Endodermal cell (in vitro differentiated cells): ENCODE data around the gene PRR20B. TPM values are rescaled to one million over a fixed set of nuclear protein-coding genes. Genes with fewer than 3 reads are reported as not detected.
"Not testable (repeated sequence)": the region's sequence is repeated elsewhere in the genome, so short reads cannot be mapped to it uniquely, and the experiment has no call there.

Experiments used
- DNase-seq: peaks from one replicate; pipeline ENCODE4 v3.0.0-alpha.2; 2017
- H3K27ac ChIP-seq: 2 replicates; pipeline ENCODE4 v1.5.1; 2013; ENCODE audit warnings: mild to moderate bottlenecking, low read depth, low read length, moderate library complexity
- H3K27me3 ChIP-seq: 2 replicates; pipeline ENCODE4 v1.6.1; 2013; ENCODE audit warnings: mild to moderate bottlenecking, low read length, moderate library complexity; ENCODE audit not compliant: insufficient read depth, control insufficient read depth, poor library complexity, severe bottlenecking
- H3K36me3 ChIP-seq: 2 replicates; pipeline ENCODE4 v1.7.0; 2013; ENCODE audit warnings: mild to moderate bottlenecking, low read length, moderate library complexity; ENCODE audit not compliant: control insufficient read depth, insufficient read depth
- H3K4me1 ChIP-seq: one replicate; pipeline ENCODE4 v1.7.0; 2013; ENCODE audit warnings: low read length; ENCODE audit not compliant: control insufficient read depth, insufficient read depth
- H3K4me3 ChIP-seq: 2 replicates; pipeline ENCODE4 v1.5.1; 2013; ENCODE audit warnings: mild to moderate bottlenecking, low read length, moderate library complexity
- H3K9ac ChIP-seq: 2 replicates; pipeline ENCODE4 v1.6.1; 2013; ENCODE audit warnings: mild to moderate bottlenecking, low read length, moderate library complexity; ENCODE audit not compliant: poor library complexity, severe bottlenecking; ENCODE audit errors: extremely low read depth
- H3K9me3 ChIP-seq: 2 replicates; pipeline ENCODE4 v1.6.1; 2013; ENCODE audit warnings: mild to moderate bottlenecking, low read length, moderate library complexity; ENCODE audit not compliant: control insufficient read depth
- H3K27ac Mint-ChIP-seq: 2 replicates; pipeline ENCODE4 v1.8.0; 2020; ENCODE audit warnings: mixed read lengths
- H3K27me3 Mint-ChIP-seq: 2 replicates; pipeline ENCODE4 v1.8.0; 2021; ENCODE audit warnings: mild to moderate bottlenecking, mixed read lengths; ENCODE audit not compliant: insufficient read depth
- H3K36me3 Mint-ChIP-seq: 2 replicates; pipeline ENCODE4 v1.8.0; 2020; ENCODE audit warnings: low read depth, mixed read lengths
- H3K4me1 Mint-ChIP-seq: 2 replicates; pipeline ENCODE4 v1.8.0; 2020; ENCODE audit warnings: mixed read lengths
- H3K4me3 Mint-ChIP-seq: 2 replicates; pipeline ENCODE4 v1.8.0; 2020; ENCODE audit warnings: mild to moderate bottlenecking, moderate library complexity, mixed read lengths
- H3K9me3 Mint-ChIP-seq: 2 replicates; pipeline ENCODE4 v1.8.0; 2020; ENCODE audit warnings: mild to moderate bottlenecking, mixed read lengths
- CTCF ChIP-seq: fragments of 200-600 bp; sonication (generic); conservative IDR thresholded peaks from 2 replicates; pipeline ENCODE4 v1.5.0; 2021; ENCODE audit warnings: antibody characterized with exemption, mild to moderate bottlenecking
- WGBS, 2 experiments: methylation state at CpG; one replicate each; pipeline versions ENCODE4 v1.1.5 to v1.1.7; 2013; ENCODE audit warnings: missing lambda C conversion rate in 2 of 2, mixed read lengths in 1 of 2; ENCODE audit not compliant: insufficient coverage in 1 of 2, insufficient read length in 1 of 2; 5-methylcytosine and 5-hydroxymethylcytosine counted together
- total RNA-seq, 2 donors: library from RNA; stranded (reverse); fragmentation: NEBNext Ultra II Directional in 1 of 2; extraction: Animal tissue kit (Norgen Biotek cat#: 25700) in 1 of 2; gene quantifications; 2 replicates in 1 of 2; 3 replicates in 1 of 2; pipeline ENCODE4 v1.2.1, GENCODE V29; 2021

The PRR20B gene
- total RNA-seq, 2 donors from 2014 or later: not detected

- 95 to 96% methylated on average over 5 to 6 of the region's 14 CpGs for WGBS, 2 experiments
- not testable (repeated sequence) for H3K27me3 ChIP-seq, H3K4me3 Mint-ChIP-seq, H3K9me3 Mint-ChIP-seq, H3K27ac Mint-ChIP-seq, H3K36me3 Mint-ChIP-seq, H3K4me3 ChIP-seq, H3K4me1 ChIP-seq, H3K27ac ChIP-seq, H3K9me3 ChIP-seq, DNase-seq, H3K4me1 Mint-ChIP-seq, H3K9ac ChIP-seq, H3K36me3 ChIP-seq, H3K27me3 Mint-ChIP-seq
Observed at GRCh38 chr13:57148106-57148505, 818 bp downstream of the PRR20B start.

- not testable (repeated sequence) for H3K27me3 ChIP-seq, H3K4me3 Mint-ChIP-seq, H3K9me3 ChIP-seq, H3K9me3 Mint-ChIP-seq, H3K4me1 Mint-ChIP-seq, H3K27ac ChIP-seq, H3K4me1 ChIP-seq, H3K27me3 Mint-ChIP-seq, H3K36me3 ChIP-seq, H3K27ac Mint-ChIP-seq, H3K9ac ChIP-seq, H3K4me3 ChIP-seq, H3K36me3 Mint-ChIP-seq, DNase-seq
- WGBS, 2 experiments: no CpG with 5 or more reads among the region's 22 CpGs
Observed at GRCh38 chr13:57153761-57154160, 6.5 kb downstream of the PRR20B start, which contains the start of gene PRR20C. PRR20C (plus strand) TSS chr13:57154061; CDS start chr13:57154448, 387 bp downstream.

GRCh38 chr13:57160332-57160731 is 13.0 kb downstream of the PRR20B start, which contains the start of gene PRR20D:
PRR20D (plus strand) TSS chr13:57160632; CDS start chr13:57161019, 387 bp downstream.
- H3K4me3 Mint-ChIP-seq, DNase-seq, H3K9me3 Mint-ChIP-seq, H3K4me1 ChIP-seq, H3K4me3 ChIP-seq, H3K9me3 ChIP-seq, H3K9ac ChIP-seq, H3K36me3 Mint-ChIP-seq, H3K27me3 Mint-ChIP-seq, H3K36me3 ChIP-seq, H3K27ac Mint-ChIP-seq, H3K27ac ChIP-seq, H3K27me3 ChIP-seq, H3K4me1 Mint-ChIP-seq: not testable (repeated sequence)
- WGBS, 2 experiments: no CpG with 5 or more reads among the region's 22 CpGs

- not testable (repeated sequence) for H3K9me3 Mint-ChIP-seq, H3K27ac ChIP-seq, H3K4me3 Mint-ChIP-seq, H3K9ac ChIP-seq, H3K4me3 ChIP-seq, H3K4me1 Mint-ChIP-seq, H3K36me3 Mint-ChIP-seq, H3K27me3 ChIP-seq, DNase-seq, H3K36me3 ChIP-seq, H3K9me3 ChIP-seq, H3K27ac Mint-ChIP-seq, H3K27me3 Mint-ChIP-seq, H3K4me1 ChIP-seq
- no CpG with 5 or more reads among the region's 22 CpGs for WGBS, 2 experiments
Observed at GRCh38 chr13:57166897-57167296, 19.6 kb downstream of the PRR20B start, which contains the start of gene PRR20E. PRR20E (plus strand) TSS chr13:57167197; CDS start chr13:57167584, 387 bp downstream.

GRCh38 chr13:57191667-57192066 is 44.4 kb downstream of the PRR20B start:
- no peak overlapping the region for H3K27ac Mint-ChIP-seq
- WGBS, 2 experiments: no CpG with 5 or more reads among the region's 1 CpG
- TF ChIP-seq CTCF: no peak
- Histone ChIP-seq H3K27me3 (peaks cover 5% of the 10 kb centered on the region), H3K27ac (no peak overlapping the region), H3K9ac (no peak overlapping the region), H3K4me1 (no peaks in the 10 kb centered on the region), H3K9me3 (no peaks in the 10 kb centered on the region), H3K36me3 (no peaks in the 10 kb centered on the region), H3K4me3 (no peak overlapping the region)
- H3K9me3 Mint-ChIP-seq: no peaks in the 10 kb centered on the region
- no peak for DNase-seq
- H3K4me3 Mint-ChIP-seq: no peak overlapping the region
- peaks cover 3% of the 10 kb centered on the region for H3K27me3 Mint-ChIP-seq
- no peaks in the 10 kb centered on the region for H3K36me3 Mint-ChIP-seq
- peaks cover 5% of the 10 kb centered on the region for H3K4me1 Mint-ChIP-seq
